NK-92 (cell line): ENCODE measurements around the gene UNCX.
"Not testable (repeated sequence)": the region's sequence is repeated elsewhere in the genome, so short reads cannot be mapped to it uniquely, and the experiment has no call there.

ENCODE experiments used
- DNase-seq: peaks from one replicate; lab custom pipeline; 2025; ENCODE audit not compliant: unreplicated experiment; lab: John Stamatoyannopoulos, UW

Gene UNCX

DNA sequence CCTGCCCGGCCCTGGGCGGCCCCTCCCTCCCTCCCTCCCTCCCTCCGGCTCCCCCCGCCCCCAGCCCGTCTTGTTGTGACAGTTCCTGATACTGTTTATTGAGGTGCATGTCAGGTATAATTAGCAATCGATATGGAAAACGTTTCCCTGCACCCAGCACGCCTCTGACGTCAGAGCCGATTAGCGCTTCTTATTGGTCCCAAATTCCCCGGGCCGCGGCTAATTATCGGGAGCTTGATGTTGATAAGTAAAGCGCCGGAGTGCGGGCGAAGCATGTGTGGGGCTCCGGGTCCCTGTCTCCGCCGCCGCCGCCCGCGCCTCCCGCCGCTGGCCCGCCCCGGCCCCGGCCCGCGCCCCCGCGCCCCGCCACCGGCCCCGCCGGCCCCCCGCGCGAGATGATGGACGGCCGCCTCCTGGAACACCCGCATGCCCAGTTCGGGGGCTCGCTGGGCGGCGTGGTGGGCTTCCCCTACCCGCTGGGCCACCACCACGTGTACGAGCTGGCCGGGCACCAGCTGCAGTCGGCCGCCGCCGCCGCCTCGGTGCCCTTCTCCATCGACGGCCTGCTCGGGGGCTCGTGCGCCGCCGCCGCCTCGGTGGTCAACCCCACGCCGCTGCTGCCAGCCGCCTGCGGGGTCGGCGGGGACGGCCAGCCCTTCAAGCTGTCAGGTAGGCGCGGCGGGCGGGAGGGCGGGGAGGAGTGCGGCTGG lies at the start of gene UNCX:
TSS of gene UNCX (plus strand) at position 250 of the 710 bp plus-strand sequence. CDS start at position 396, 146 bp downstream.
- no peak for DNase-seq

DNA sequence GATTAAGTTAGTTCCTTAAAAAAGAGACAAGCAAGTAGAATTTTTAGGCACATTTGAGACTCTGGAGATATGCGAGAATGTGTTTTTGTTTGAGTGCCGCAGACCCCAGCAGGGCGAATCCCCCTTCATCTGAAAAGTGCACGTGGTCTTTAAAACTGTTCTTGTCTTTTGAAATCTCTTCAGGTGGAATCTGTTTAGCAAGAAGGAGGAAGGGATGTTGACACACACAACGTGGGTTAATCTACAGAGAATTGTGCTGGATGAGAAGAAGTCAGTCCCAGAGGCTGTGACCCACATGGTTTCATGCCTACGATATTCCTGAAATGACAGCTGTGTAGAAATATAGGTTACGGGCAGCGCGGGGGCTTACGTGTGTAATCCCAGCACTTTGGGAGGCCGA lies 45.5 kb upstream of the UNCX start:
- DNase-seq = no peak

DNA sequence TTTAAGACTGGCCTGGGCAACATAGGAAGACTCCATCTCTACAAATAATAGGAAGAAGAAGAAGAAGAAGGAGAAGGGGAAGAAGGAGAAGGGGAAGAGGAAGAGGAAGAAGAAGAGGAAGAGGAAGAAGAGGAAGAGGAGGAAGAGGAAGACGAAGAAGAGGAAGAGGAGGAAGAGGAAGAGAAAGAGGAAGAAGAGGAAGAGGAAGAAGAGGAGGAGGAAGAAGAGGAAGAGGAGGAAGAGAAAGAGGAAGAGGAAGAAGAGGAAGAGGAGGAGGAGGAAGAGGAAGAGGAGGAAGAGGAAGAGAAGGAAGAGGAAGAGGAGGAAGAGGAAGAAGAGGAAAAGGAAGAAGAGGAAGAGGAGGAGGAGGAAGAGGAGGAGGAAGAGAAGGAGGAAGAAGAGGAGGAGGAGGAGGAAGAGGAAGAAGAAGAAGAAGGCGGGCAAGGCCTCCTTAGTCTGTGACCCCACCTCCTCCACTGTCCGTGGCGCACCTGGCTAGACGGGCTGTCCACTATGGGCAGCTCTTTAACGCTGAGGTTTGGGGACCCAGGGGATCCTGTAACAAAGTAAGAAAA lies 43.9 kb upstream of the UNCX start:
- no peak for DNase-seq

DNA sequence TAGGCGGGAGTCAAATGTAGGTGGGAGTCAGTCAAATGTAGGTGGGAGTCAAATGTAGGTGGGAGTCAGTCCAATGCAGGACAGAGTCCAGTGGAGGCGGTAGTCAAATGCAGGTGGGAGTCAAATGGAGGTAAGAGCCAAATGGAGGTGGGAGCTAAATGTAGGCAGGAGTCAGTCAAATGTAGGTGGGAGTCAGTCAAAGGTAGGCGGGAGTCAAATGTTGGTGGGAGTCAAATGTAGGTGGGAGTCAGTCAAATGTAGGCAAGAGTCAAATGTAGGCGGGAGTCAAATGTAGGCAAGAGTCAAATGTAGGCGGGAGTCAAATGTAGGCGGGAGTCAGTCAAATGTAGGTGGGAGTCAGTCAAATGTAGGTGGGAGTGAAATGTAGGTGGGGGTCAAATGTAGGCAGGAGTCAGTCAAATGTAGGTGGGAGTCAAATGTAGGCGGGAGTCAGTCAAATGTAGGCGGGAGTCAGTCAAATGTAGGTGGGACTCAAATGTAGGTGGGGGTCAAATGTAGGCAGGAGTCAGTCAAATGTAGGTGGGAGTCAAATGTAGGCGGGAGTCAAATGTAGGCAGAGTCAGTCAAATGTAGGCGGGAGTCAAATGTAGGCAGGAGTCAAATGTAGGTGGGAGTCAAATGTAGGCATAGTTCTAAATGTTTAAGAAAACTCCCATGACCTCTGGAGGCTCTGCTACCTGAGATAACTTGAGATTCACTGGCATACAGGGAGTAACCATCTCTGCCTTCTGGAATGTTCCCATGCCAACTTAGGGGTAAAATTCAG lies 42.5 kb upstream of the UNCX start:
- no peak for DNase-seq

DNA sequence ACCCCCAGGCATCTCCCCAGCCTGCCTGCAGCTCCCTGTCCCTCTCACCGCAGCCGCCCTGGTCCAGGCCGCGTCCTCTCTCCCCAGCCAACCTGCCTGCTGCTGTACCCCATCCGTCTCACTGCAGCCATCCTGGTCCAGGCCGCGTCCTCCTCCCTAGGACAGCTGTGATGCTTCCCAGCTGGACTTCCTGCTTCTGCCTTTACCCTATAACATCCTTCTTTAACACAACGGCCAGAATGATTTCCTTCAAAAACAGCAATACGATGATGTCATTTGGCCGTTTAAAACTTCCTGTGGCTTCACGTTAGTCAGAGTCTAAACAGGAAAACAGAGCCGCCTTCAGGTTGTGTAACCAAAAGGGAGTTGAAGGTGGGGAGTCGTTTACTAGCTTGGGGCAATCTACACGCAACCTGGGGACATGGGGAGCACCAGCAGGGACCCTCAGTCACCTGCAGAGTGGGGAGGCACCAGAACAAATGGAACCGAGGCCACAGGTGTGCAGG lies 40.4 kb upstream of the UNCX start:
- DNase-seq = no peak

DNA sequence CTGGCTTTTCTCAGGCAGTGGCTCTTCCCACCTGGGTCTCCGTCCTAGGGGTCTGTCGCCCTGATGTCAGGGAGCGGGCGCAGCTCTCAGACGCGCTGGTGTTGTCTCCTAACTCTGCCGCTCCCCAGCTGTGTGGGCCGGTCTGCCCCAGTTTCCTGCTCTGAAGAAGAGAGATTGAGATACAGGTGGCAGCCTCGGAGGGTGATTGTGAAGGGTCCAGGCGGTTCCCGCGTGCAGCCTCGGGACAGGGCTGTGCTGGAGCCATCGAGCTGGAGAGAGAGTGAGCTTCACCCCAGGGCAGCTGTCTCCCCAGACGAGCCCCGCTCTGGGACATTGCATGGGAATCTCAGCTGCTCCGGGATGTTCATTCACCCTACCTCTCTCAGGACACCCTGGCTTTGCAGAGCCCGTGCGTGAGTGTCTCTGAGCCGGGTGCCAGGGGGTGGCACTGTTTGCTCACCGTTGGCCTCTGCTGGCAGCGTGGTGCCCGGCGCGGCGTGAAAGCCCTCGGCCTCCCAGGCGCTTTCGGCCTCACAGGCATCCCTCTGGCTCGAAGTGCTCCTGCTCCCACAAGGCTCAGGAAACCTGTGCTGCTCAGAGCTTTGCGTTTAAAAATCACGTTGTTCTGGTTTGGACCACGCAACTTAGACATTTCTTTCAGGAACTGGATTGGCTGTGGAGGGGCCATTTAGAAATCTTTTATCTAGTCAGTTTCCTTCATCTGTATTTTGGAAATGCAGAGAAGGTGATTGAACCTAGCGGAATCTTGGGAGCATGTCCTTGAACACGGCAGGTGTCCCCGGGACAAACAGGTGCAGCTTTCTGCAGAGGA lies 38.9 kb upstream of the UNCX start:
- DNase-seq = no peak

DNA sequence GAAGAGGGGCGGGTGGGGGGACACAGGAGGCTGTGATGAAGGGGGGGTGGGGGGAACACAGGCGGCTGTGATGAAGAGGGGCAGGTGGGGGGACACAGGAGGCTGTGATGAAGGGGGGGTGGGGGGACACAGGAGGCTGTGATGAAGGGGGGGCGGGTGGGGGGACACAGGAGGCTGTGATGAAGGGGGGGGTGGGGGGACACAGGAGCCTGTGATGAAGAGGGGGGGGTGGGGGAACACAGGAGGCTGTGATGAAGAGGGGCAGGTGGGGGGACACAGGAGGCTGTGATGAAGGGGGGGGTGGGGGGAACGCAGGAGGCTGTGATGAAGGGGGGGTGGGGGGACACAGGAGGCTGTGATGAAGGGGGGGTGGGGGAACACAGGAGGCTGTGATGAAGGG lies 36.2 kb upstream of the UNCX start:
- DNase-seq = not testable (repeated sequence)

DNA sequence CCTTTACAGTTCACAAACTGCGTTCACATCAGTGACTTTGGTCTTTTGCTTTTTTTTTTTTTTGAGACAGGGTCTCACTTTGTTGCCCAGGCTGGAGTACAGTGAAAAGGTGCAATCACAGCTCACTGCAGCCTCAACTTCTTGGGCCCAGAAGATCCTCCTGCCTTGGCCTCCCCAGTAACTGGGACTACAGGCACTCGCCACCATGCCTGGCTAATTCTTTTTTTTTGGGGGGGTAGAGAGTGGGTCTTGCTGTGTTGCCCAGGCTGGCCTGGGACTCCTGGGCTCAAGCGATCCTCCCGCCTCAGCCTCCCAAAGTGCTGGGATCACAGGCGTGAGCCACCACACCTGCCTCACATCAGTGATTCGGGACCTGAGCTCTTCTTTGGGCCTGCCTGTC lies 35.7 kb upstream of the UNCX start:
- no peak for DNase-seq

DNA sequence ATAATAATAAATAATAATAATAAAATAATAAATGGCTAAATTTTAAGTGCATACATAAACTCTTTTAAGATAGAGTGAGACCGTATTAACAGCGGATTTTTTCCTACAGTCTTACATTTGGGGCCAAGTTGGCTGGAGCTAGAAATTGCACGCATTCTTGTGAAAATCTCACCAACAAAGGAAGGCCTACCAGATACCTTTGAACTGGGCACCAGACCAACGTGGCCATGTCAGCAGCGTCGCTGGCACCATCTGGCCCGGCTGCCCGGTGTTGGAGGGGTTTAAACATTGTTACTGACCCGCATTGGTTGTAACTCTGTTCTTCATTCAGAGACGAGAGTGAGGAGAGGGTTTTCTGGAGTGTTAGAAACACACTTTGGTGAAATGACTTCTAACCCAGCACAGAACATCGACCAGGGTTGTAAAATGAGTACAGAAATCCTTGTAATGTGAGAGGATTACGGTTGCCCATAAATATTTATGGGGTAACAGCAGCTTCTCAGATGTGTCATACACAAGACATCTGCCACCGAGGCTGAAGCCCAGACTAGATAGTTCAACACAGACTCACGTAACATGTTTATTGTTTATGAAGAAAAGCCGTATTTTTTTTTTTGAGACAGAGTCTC lies 34.6 kb upstream of the UNCX start:
- DNase-seq = no peak

DNA sequence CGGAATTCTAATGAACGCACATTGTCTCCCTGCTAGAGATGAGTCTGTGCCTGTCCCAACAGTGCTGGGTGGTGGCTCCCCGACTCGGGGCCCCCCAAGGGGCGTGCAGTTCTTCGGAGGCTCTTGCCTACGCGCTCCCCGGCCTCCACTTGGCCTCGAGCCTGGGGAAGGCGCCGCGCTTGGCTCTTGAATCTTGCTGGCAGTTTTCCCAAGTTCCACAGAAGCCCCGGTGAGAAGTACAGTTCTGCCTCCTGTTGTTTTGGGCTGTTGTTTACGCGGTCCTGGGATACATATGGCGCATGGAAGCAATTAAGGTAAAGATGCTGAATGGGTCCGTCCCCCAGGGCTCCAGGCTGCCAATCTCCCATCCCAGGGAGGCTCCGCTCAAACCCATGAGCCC lies 32.6 kb upstream of the UNCX start:
- DNase-seq = no peak

DNA sequence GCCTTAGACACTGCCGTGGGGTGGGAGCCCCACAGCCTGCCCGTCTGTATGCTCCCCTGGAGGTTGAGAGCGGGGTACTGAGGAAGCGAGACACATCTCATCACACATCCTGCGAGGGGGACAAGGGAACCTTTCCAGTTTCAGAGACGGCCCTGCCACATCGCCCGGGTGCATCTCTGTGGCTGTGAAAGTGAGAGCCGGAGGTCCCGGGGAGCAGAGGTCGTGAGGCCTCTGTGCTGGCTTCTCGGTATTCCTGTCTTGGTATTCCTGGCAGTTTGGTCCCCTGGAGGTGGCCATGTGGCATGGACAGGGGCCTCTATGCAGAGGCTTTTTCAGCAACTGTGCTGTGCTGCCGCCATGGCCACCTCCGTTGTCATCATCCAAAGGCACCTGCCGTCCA lies 30.8 kb upstream of the UNCX start:
- no peak for DNase-seq

DNA sequence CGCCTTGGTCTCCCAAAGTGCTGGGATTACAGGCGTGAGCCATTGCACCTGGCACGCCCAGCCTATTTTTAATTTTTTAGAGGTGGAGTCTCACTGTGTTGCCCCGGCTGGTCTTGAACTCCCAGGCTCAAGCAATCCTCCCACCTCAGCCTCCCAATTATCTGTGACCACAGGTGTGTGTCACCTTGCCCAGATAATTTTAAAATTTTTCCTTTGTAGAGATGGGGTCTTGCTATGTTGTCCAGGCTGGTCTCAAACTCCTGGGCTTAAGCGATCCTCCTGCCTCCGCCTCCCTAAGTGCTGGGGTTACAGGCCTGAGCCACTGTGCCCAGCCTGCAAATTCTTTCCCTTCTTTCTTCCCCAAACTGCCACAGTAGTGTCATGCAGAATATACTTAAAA lies 29.8 kb upstream of the UNCX start:
- DNase-seq = not testable (repeated sequence)

DNA sequence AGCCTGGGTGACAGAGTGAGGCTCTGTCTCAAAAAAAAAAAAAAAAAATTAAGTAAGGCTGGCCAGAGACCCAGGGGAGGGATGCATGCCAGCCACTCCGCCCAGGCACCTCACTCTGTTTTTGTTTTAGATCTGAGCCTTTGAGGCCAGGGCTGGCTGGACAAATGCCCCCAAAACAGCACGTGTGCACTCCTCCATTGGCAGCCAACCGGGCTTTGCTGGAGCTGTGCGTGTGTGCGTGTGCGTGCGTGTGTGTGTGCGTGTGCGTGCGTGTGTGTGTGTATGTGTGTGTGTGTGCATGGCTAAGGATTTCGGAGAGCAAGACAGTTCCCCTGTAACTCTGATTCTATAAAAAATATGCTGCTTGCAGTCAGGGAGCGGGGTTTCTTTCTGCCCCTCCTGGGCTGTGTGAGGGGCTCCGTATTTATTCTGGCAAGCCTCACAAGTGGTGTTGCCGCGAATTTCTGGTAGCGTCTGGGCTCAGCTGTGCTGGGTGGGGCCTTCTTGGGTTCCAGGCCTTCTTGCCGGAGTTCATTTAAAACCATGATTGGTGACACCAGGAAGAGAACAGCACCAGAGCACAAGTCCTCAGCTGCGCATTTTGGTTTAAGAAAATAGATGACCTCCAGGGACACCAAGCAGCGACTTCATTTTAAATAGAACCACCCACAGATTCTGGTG lies 28.1 kb upstream of the UNCX start:
- no peak for DNase-seq

DNA sequence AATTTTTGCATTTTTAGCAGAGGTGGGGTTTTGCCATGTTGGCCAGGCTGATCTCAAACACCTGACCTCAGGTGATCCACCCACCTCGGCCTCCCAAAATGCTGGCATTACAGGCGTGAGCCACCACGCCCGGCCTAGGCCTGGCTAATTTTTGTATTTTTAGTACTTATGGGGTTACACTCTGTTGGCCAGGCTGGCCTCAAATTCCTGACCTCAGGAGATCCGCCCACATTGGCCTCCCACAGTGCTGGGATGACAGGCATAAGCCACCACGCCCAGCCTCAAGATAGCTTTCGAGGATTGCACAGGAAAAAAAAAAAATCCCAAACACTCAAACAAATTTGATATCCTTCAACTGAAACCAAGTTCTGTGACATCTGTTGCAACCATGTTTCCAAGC lies 26.9 kb upstream of the UNCX start:
- DNase-seq = not testable (repeated sequence)

DNA sequence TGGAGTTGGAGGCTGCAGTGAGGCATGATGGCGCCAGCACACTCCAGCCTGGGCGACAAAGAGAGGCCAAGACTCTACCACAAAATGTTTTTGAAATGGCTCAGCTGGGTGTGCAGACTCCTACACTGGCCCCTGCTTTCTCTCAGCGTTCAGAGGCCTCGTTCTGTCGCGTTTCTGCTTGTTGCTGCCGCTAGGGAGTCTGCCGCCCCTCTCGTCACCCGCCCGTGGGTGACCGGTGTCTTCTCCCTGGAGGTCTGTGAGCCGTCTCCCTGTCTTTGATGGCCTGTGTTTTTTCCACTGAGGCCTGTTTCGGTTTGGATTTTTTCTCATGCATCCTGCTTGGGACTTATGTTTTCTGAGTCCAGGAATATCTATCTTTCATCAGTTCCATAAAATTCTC lies 23.6 kb upstream of the UNCX start:
- DNase-seq = no peak

DNA sequence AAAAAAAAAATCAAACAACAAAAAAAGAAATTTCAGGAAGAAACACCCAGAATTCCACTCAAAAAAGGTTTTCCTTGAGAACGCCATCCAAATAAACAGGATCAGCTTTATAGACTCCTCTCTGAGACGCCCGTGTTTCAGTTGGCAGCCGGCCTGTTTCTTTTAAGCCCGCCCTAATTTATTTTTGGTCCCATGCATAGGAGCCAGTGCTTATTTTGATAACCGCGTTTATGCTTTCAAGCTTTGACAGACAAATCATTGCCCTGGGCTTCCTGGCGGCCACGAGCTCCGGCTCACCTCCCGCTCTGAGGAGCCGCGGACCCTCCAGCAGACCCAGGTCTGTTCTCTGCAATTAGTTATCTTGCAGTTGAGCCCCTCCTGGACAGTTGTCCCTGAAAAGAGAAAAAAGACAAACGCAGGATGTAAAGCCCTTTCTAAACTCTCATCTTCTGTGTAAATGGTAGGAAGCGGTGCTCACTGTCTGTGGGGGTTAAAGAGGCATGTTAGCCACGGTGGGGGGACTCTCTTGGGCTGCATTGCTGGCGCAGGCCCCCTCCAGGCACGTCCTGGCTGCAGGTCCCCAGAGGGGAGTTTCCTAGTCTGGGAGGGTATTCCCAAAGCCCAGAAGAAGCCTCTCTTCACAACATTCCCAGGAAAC lies 22.2 kb upstream of the UNCX start:
- DNase-seq = no peak

DNA sequence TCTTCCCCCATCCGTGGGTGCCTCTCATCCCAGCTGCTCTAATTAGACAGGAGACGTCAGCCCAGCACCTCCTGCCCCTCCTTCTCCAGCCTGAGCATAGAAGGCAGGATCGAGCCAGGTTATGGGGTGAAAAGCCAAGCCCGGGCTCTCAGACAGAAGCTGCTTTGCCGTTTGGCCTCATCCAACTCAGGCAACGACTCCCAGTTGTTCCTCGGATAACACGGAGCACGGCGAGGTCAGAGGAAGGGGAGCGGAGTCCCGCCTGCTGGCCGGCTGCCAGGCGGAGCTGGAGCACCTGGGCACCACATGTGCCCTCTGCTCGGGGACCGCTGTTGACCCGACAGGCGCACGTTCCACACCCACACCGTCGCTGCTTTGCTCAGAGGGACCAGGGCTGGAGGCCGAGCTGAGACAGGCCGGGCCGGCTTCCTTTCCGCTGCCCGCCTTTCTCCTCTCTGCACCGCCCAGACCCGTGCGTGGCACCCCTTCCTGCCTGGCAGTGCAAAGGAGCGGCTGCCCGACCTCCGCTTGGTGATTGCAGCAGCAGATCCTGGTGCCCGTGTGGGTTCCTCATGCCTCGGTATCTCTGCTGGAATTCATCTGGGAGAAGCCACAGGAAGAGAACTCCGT lies 21.6 kb upstream of the UNCX start:
- no peak for DNase-seq

DNA sequence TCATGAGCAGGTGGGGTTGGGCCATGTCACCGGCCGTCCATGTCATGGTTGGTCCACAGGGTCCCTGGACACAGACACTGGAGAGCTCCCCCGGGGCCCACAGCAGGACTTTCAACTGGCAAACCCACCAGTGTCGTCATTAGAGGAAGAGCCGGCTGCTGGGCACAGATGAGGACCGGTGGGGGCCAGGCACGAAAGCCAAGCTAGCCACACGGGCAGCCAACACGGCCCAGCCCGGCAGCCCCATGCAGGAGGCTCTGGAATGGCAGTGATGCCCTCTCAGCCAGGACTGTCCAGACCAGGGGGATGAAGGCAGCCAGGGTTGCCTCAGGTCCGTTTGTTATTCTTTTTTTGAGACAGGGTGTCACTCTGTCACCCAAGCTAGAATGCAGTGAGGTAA lies 21.1 kb upstream of the UNCX start:
- no peak for DNase-seq

DNA sequence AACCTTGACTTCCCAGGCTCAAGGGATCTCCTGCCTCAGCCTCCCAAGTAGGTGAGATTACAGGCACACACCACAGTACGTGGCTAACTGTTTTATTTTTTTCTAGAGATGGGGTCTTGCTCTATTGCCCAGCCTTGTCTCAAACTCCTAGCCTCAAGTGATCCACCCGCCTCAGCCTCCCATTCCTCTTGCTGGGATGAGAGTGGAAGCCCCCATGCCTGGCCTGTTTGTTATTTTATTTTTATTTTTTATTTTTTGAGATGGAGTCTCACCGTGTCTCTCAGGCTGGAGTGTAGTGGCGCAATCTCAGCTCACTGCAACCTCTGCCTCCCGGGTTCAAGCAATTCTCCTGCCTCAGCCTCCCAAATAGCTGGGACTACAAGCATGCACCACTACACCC lies 20.6 kb upstream of the UNCX start:
- DNase-seq = not testable (repeated sequence)
